Panc1 (cell line): ENCODE results near the gene SDSL. TPM values are rescaled to one million over a fixed set of nuclear protein-coding genes. Genes with fewer than 3 reads are reported as not detected.

Source experiments
- ATAC-seq: fragments of 200-7000 bp; cut with Tn5 transposase; 2 replicates; pipeline ENCODE4 v1.9.1; 2020; ENCODE audit warnings: mild to moderate bottlenecking, moderate library complexity
- BruUV-seq: library from RNA; stranded (reverse); fragments of 400-500 nt; replicated peaks from 2 replicates; lab custom pipeline; 2021; lab: Mats Ljungman, UMichigan
- CTCF ChIA-PET: fragments of 300-600 bp; sonication (Branson Sonifier 250); formaldehyde crosslinking; loops from one replicate; lab custom pipeline; 2022; ENCODE audit warnings: antibody characterized with exemption; lab: Charles Lee
- POLR2A ChIA-PET: fragments of 300-600 bp; sonication (Branson Sonifier 250); formaldehyde crosslinking; loops from one replicate; lab custom pipeline; 2022; ENCODE audit warnings: antibody characterized with exemption; lab: Charles Lee
- DNase-seq: peaks from one replicate; pipeline ENCODE4 v3.0.0-alpha.2; 2010; ENCODE audit warnings: low read depth, low spot score
- H3K27ac ChIP-seq: 2 replicates; pipeline ENCODE4 v1.5.1; 2011; ENCODE audit warnings: mild to moderate bottlenecking, low read length, inconsistent platforms
- H3K27me3 ChIP-seq: fragments of 200-500 bp; sonication (Bioruptor generic); 2 replicates; pipeline ENCODE4 v1.6.0; 2014; ENCODE audit warnings: low read length, inconsistent platforms; ENCODE audit not compliant: control insufficient read depth, insufficient read depth
- H3K36me3 ChIP-seq: fragments of 200-500 bp; sonication (Bioruptor generic); 2 replicates; pipeline ENCODE4 v1.5.1; 2014; ENCODE audit warnings: inconsistent platforms, mild to moderate bottlenecking, low read length, moderate library complexity; ENCODE audit not compliant: control insufficient read depth, insufficient read depth
- H3K4me1 ChIP-seq: 2 replicates; pipeline ENCODE4 v1.5.1; 2011; ENCODE audit warnings: inconsistent platforms, mild to moderate bottlenecking, low read length, moderate library complexity; ENCODE audit not compliant: control insufficient read depth, insufficient read depth
- H3K4me3 ChIP-seq, 2 experiments: 2 replicates each; pipeline ENCODE4 v1.5.1; 2011 to 2012; ENCODE audit warnings: low read depth in 2 of 2, low read length in 2 of 2, mild to moderate bottlenecking in 2 of 2, inconsistent platforms in 1 of 2, moderate library complexity in 1 of 2
- H3K9me3 ChIP-seq: fragments of 200-500 bp; sonication (Bioruptor generic); 2 replicates; pipeline ENCODE4 v1.5.1; 2014; ENCODE audit warnings: low read depth, mild to moderate bottlenecking, inconsistent platforms, low read length, moderate library complexity; ENCODE audit not compliant: control insufficient read depth, insufficient read depth
- CTCF ChIP-seq: fragments of 450-650 bp; IDR thresholded peaks from 2 replicates; pipeline ENCODE4 v1.5.1; 2017; ENCODE audit warnings: mild to moderate bottlenecking
- POLR2AphosphoS5 ChIP-seq: IDR thresholded peaks from 2 replicates; pipeline ENCODE4 v1.6.1; 2012; ENCODE audit warnings: mild to moderate bottlenecking, low read depth, low read length, moderate library complexity
- REST ChIP-seq, 2 experiments: IDR thresholded peaks; 2 replicates each; pipeline ENCODE4 v1.6.1; 2011 to 2012; ENCODE audit warnings: low read depth in 2 of 2, control low read depth in 1 of 2, low read length in 1 of 2, mild to moderate bottlenecking in 1 of 2, moderate library complexity in 1 of 2; ENCODE audit not compliant: insufficient read depth in 1 of 2
- SIN3A ChIP-seq: IDR thresholded peaks from 2 replicates; pipeline ENCODE4 v1.6.1; 2012; ENCODE audit warnings: low read depth, mild to moderate bottlenecking, low read length, moderate library complexity, borderline replicate concordance; ENCODE audit not compliant: insufficient read depth
- TCF7L2 ChIP-seq: IDR thresholded peaks from 2 replicates; pipeline ENCODE4 v1.6.1; 2011; ENCODE audit warnings: mild to moderate bottlenecking, low read depth, low read length, inconsistent platforms
- in situ Hi-C: cut with HindIII; loops from 2 replicates; pipeline ENCODE4 v1.10.0; 2016; ENCODE audit warnings: low sequenced_read_pairs, low pct_unique_long_range_greater_than_20kb
- intact Hi-C: fragments of 100-400 bp; cut with micrococcal nuclease; formaldehyde crosslinking; loops from one replicate; pipeline ENCODE4 v1.10.0; 2022; ENCODE audit not compliant: unreplicated experiment
- total RNA-seq: library from RNA; stranded (reverse); gene quantifications from one replicate; pipeline ENCODE4 v1.2.1, GENCODE V29; 2021; ENCODE audit not compliant: unreplicated experiment

Gene SDSL
- total RNA-seq, 1 experiment from 2014 or later: 5.8 TPM

- ChIA-PET POLR2A (interaction anchor here (0.6 kb wide), 1 partner anchor 41 kb away, joined by 5 read pairs; no protein-coding TSS in a partner anchor), CTCF (no interaction called here)
- TF ChIP-seq CTCF (no peak), REST (IDR thresholded peaks at IDR 0.05; ENCODE audit: insufficient read depth in 1 of 2, low read depth in 2 of 2, low read length in 1 of 2) (no peak), SIN3A (no peak), TCF7L2 (no peak), POLR2AphosphoS5 (no peak)
- intact Hi-C loops (no loop called here), in situ Hi-C loops (no loop called here)
- no TSS peak for BruUV-seq
- ATAC-seq (no peak), DNase-seq (no peak)
- Histone ChIP-seq H3K27ac (no peak overlapping the region), H3K27me3 (peaks cover 54% of the 10 kb centered on the region), H3K4me3 (no peak overlapping the region), H3K4me1 (no peaks in the 10 kb centered on the region), H3K36me3 (no peaks in the 10 kb centered on the region), H3K9me3 (no peaks in the 10 kb centered on the region)
Observed at GRCh38 chr12:113482334-113482733, 60.2 kb downstream of the SDSL start.

GRCh38 chr12:113485330-113485729 lies 63.1 kb downstream of the SDSL start:
- ChIA-PET CTCF (no interaction called here), POLR2A (no interaction called here)
- Histone ChIP-seq H3K27me3 (peaks cover 42% of the 10 kb centered on the region), H3K4me1 (no peaks in the 10 kb centered on the region), H3K4me3 (no peak overlapping the region), H3K9me3 (no peaks in the 10 kb centered on the region), H3K27ac (no peak overlapping the region), H3K36me3 (no peaks in the 10 kb centered on the region)
- TF ChIP-seq POLR2AphosphoS5 (no peak), REST (IDR thresholded peaks at IDR 0.05; ENCODE audit: insufficient read depth in 1 of 2, low read depth in 2 of 2, low read length in 1 of 2) (no peak), CTCF (no peak), SIN3A (no peak), TCF7L2 (no peak)
- no peak for ATAC-seq
- in situ Hi-C loops: no loop called here
- no peak for DNase-seq
- no TSS peak for BruUV-seq
- intact Hi-C loops: no loop called here
